H1 (cell line): Measurements from ENCODE around the gene MCF2L2. TPM values are rescaled to one million over a fixed set of nuclear protein-coding genes. Genes with fewer than 3 reads are reported as not detected.

Experiments
- CTCF ChIA-PET: fragments of 300-600 bp; sonication (Branson Sonifier 250); formaldehyde crosslinking; loops from one replicate; lab custom pipeline; 2021; ENCODE audit not compliant: partially characterized antibody; lab: Charles Lee
- POLR2A ChIA-PET: fragments of 300-600 bp; sonication (Branson Sonifier 250); formaldehyde crosslinking; loops from one replicate; lab custom pipeline; 2021; ENCODE audit warnings: inconsistent platforms; ENCODE audit not compliant: partially characterized antibody; lab: Charles Lee
- DNase-seq, 2 experiments: peaks; one replicate each; pipeline versions ENCODE4 v3.0.0 to v3.0.0-alpha.2; 2010 to 2022; ENCODE audit warnings: low spot score in 2 of 2, low read depth in 1 of 2, mixed read lengths in 1 of 2
- FAIRE-seq: peaks from 2 replicates; lab custom pipeline; 2011; peaks lifted over from hg19 to GRCh38; lab: Jason Lieb, UNC
- H2AFZ ChIP-seq: 2 replicates; pipeline ENCODE4 v1.8.1; 2012; ENCODE audit warnings: low read length, inconsistent platforms
- H2AK5ac ChIP-seq: 2 replicates; pipeline ENCODE4 v1.6.1; 2013; ENCODE audit warnings: low read depth, low read length
- H2BK120ac ChIP-seq: replicated peaks from 2 replicates; pipeline ENCODE3; 2013; ENCODE audit warnings: low read depth, low read length, inconsistent platforms
- H2BK12ac ChIP-seq: 2 replicates; pipeline ENCODE4 v1.6.1; 2013; ENCODE audit warnings: low read depth, low read length
- H2BK15ac ChIP-seq: 2 replicates; pipeline ENCODE4 v1.6.1; 2013; ENCODE audit warnings: low read length
- H2BK20ac ChIP-seq: 2 replicates; pipeline ENCODE4 v1.6.1; 2013; ENCODE audit warnings: low read length
- H2BK5ac ChIP-seq: 2 replicates; pipeline ENCODE4 v1.6.1; 2013; ENCODE audit warnings: low read depth, low read length
- H3K14ac ChIP-seq: 2 replicates; pipeline ENCODE4 v1.6.1; 2013; ENCODE audit warnings: inconsistent platforms; ENCODE audit not compliant: insufficient read length
- H3K18ac ChIP-seq: 2 replicates; pipeline ENCODE4 v1.6.1; 2013; ENCODE audit warnings: low read length; ENCODE audit errors: extremely low read depth
- H3K23ac ChIP-seq: 2 replicates; pipeline ENCODE4 v1.6.1; 2013; ENCODE audit warnings: inconsistent platforms; ENCODE audit not compliant: insufficient read length
- H3K23me2 ChIP-seq: 2 replicates; pipeline ENCODE4 v1.6.1; 2013; ENCODE audit warnings: low read depth, low read length
- H3K27ac ChIP-seq: 2 replicates; pipeline ENCODE4 v1.6.1; 2011; ENCODE audit warnings: low read depth, low read length, inconsistent platforms
- H3K27me3 ChIP-seq, 4 experiments: replicated peaks in 1 of 4; 1 replicate in 1 of 4; 2 replicates in 3 of 4; pipeline versions ENCODE4 v1.6.1 to v1.8.1; 2011 to 2013; ENCODE audit warnings: low read length in 3 of 4, mild to moderate bottlenecking in 3 of 4, inconsistent platforms in 2 of 4, mixed read lengths in 2 of 4, moderate library complexity in 1 of 4; ENCODE audit not compliant: control insufficient read depth in 3 of 4, insufficient read depth in 3 of 4; ENCODE audit errors: extremely low read depth in 1 of 4
- H3K36me3 ChIP-seq, 4 experiments: 2 replicates each; pipeline versions ENCODE4 v1.6.1 to v1.8.1; 2011 to 2013; ENCODE audit warnings: mild to moderate bottlenecking in 4 of 4, low read length in 3 of 4, moderate library complexity in 2 of 4, control low read depth in 1 of 4, inconsistent platforms in 1 of 4; ENCODE audit not compliant: insufficient read depth in 4 of 4, control insufficient read depth in 2 of 4
- H3K4ac ChIP-seq: replicated peaks from 2 replicates; pipeline ENCODE3; 2013; ENCODE audit warnings: low read length, low read depth, mixed read lengths, inconsistent platforms; ENCODE audit not compliant: insufficient read length
- H3K4me1 ChIP-seq, 4 experiments: replicated peaks in 1 of 4; 1 replicate in 1 of 4; 2 replicates in 3 of 4; pipeline versions ENCODE4 v1.6.1 to v1.8.1; 2011 to 2013; ENCODE audit warnings: low read length in 3 of 4, inconsistent platforms in 2 of 4, mixed read lengths in 1 of 4; ENCODE audit not compliant: insufficient read depth in 4 of 4, control insufficient read depth in 3 of 4
- H3K4me2 ChIP-seq, 2 experiments: 2 replicates each; pipeline versions ENCODE4 v1.6.1 to v1.8.1; 2011 to 2013; ENCODE audit warnings: low read depth in 2 of 2, low read length in 2 of 2, control low read depth in 1 of 2, inconsistent platforms in 1 of 2, mild to moderate bottlenecking in 1 of 2; ENCODE audit not compliant: insufficient read depth in 1 of 2
- H3K4me3 ChIP-seq, 4 experiments: fragments of 200-600, 300-600 bp in 1 of 4; sonication (generic), shearing (Covaris generic), sonication (Bioruptor Twin) in 1 of 4; 2 replicates each; pipeline versions ENCODE4 v1.5.1 to v1.8.1; 2011 to 2016; ENCODE audit warnings: low read length in 4 of 4, low read depth in 3 of 4, control low read depth in 2 of 4, inconsistent platforms in 2 of 4, mild to moderate bottlenecking in 2 of 4, mixed read lengths in 1 of 4, moderate library complexity in 1 of 4; ENCODE audit not compliant: insufficient read depth in 2 of 4; ENCODE audit errors: extremely low read depth in 1 of 4
- H3K56ac ChIP-seq: replicated peaks from 2 replicates; pipeline ENCODE3; 2013; ENCODE audit warnings: low read depth, mild to moderate bottlenecking, mixed read lengths, low read length, inconsistent platforms; ENCODE audit not compliant: insufficient read length
- H3K79me1 ChIP-seq: 2 replicates; pipeline ENCODE4 v1.6.1; 2013; ENCODE audit warnings: low read depth, low read length, control low read depth
- H3K79me2 ChIP-seq, 2 experiments: 2 replicates each; pipeline versions ENCODE4 v1.6.1 to v1.8.1; 2012 to 2013; ENCODE audit warnings: low read length in 2 of 2, mild to moderate bottlenecking in 2 of 2, inconsistent platforms in 1 of 2; ENCODE audit not compliant: insufficient read depth in 2 of 2, control insufficient read depth in 1 of 2
- H3K9ac ChIP-seq, 4 experiments: replicated peaks in 1 of 4; 1 replicate in 1 of 4; 2 replicates in 3 of 4; pipeline versions ENCODE4 v1.6.1 to v1.8.1; 2011 to 2013; ENCODE audit warnings: low read depth in 3 of 4, low read length in 3 of 4, control low read depth in 2 of 4, mild to moderate bottlenecking in 2 of 4, moderate library complexity in 2 of 4, inconsistent platforms in 1 of 4; ENCODE audit errors: extremely low read depth in 1 of 4
- H3K9me3 ChIP-seq, 2 experiments: 2 replicates each; pipeline versions ENCODE4 v1.6.1 to v1.8.1; 2012 to 2013; ENCODE audit warnings: mild to moderate bottlenecking in 2 of 2, moderate library complexity in 2 of 2, control low read depth in 1 of 2, inconsistent platforms in 1 of 2, low read depth in 1 of 2, low read length in 1 of 2, mixed read lengths in 1 of 2; ENCODE audit not compliant: insufficient read depth in 2 of 2
- H4K20me1 ChIP-seq, 2 experiments: replicated peaks in 1 of 2; 2 replicates each; pipeline versions ENCODE3 to v1.8.1; 2011 to 2013; ENCODE audit warnings: inconsistent platforms in 2 of 2, low read length in 2 of 2, mild to moderate bottlenecking in 1 of 2; ENCODE audit not compliant: insufficient read depth in 2 of 2, control insufficient read depth in 1 of 2
- H4K5ac ChIP-seq: 2 replicates; pipeline ENCODE4 v1.6.1; 2013; ENCODE audit warnings: low read length, low read depth, mixed read lengths, inconsistent platforms; ENCODE audit not compliant: insufficient read length
- H4K8ac ChIP-seq: 2 replicates; pipeline ENCODE4 v1.8.0; 2013; ENCODE audit warnings: mild to moderate bottlenecking, moderate library complexity, low read length, inconsistent platforms; ENCODE audit not compliant: insufficient read depth; ENCODE audit errors: extremely low read depth
- H4K91ac ChIP-seq: replicated peaks from 2 replicates; pipeline ENCODE3; 2013; ENCODE audit warnings: low read length, mixed read lengths, inconsistent platforms; ENCODE audit not compliant: insufficient read length
- BCL11A ChIP-seq, 2 experiments: IDR thresholded peaks; one replicate each; pipeline ENCODE4 v1.6.1; 2011; ENCODE audit warnings: low read depth in 2 of 2, low read length in 2 of 2, mild to moderate bottlenecking in 2 of 2
- KDM1A ChIP-seq: fragments of 200-600, 300-600 bp; sonication (generic); IDR thresholded peaks from 2 replicates; pipeline ENCODE4 v1.7.1; 2016; ENCODE audit warnings: mild to moderate bottlenecking, low read length, borderline replicate concordance
- NRF1 ChIP-seq: IDR thresholded peaks from 2 replicates; pipeline ENCODE4 v1.6.1; 2011; ENCODE audit warnings: mild to moderate bottlenecking, low read depth, low read length, improper control_type of control experiment
- PHF8 ChIP-seq: fragments of 200-600 bp; sonication (generic); conservative IDR thresholded peaks from 2 replicates; pipeline ENCODE4 v1.7.1; 2012; ENCODE audit warnings: low read depth, mild to moderate bottlenecking, inconsistent platforms, low read length, moderate library complexity
- TCF12 ChIP-seq: IDR thresholded peaks from 2 replicates; pipeline ENCODE4 v1.6.1; 2011; ENCODE audit warnings: low read depth, mild to moderate bottlenecking, low read length
- WGBS, 2 experiments: shearing (Covaris generic) in 1 of 2; methylation state at CpG; one replicate each; pipeline versions ENCODE4 v1.1.6 to v1.1.7; 2013 to 2015; ENCODE audit warnings: low lambda C conversion rate in 2 of 2, mixed read lengths in 2 of 2, inconsistent platforms in 1 of 2, low coverage in 1 of 2, missing lambda C conversion rate in 1 of 2; ENCODE audit not compliant: insufficient replicate concordance in 2 of 2, insufficient coverage in 1 of 2, insufficient read length in 1 of 2; ENCODE audit errors: extremely low coverage in 1 of 2, missing lambda C conversion rate in 1 of 2; 5-methylcytosine and 5-hydroxymethylcytosine counted together
- polyA plus RNA-seq, 7 experiments: library from polyadenylated mRNA; depleted of rRNA in 3 of 7; stranded (reverse) in 5 of 7; unstranded in 2 of 7; fragments of >200 nt in 5 of 7; fragments of 200-250 nt in 2 of 7; gene quantifications; 1 replicate in 5 of 7; 2 replicates in 1 of 7; 4 replicates in 1 of 7; pipeline versions ENCODE4 v1.2.1 to v1.2.3, GENCODE V29; 2011 to 2013; ENCODE audit warnings: missing spikeins in 2 of 7, mixed read lengths in 2 of 7
- total RNA-seq: library from RNA; stranded (reverse); fragmentation: NEBNext Ultra II Directional; extraction: Animal tissue kit (Norgen Biotek cat#: 25700); gene quantifications from 2 replicates; pipeline ENCODE4 v1.2.1, GENCODE V29; 2021

Gene MCF2L2
- total and polyA plus RNA-seq, 2 of the 8 experiments (the other 6 are each of a cell fraction or from before 2014, with no cell fraction given): 4.1 to 13.7 TPM

GRCh38 chr3:183252118-183252782 is 176.2 kb downstream of the MCF2L2 start:
- no peak for FAIRE-seq
- POLR2A ChIA-PET: interaction anchor here (0.6 to 5.4 kb wide), 2 partner anchors 13 to 21 kb away, joined by 3 to 25 read pairs; no protein-coding TSS in a partner anchor
- H3K18ac ChIP-seq: no peak overlapping the region

More at GRCh38 chr3:183252118-183252782, 176.2 kb downstream of the MCF2L2 start:
- H3K14ac ChIP-seq: no peak overlapping the region
- H3K36me3 ChIP-seq: 0 out of 8 replicates have a peak, but pooled peaks cover 0 to 2% (median 0%) of the 10 kb centered on the region in 4 experiments
- H2BK120ac ChIP-seq: no peak overlapping the region
- H2BK5ac ChIP-seq: no peak overlapping the region
- H3K27me3 ChIP-seq: peaks cover 3 to 25% (median 17%) of the 10 kb centered on the region in 4 experiments
- WGBS, 2 experiments: 88% methylated on average over 5 of the region's 5 CpGs; no CpG with 5 or more reads in 1 of the 2 experiments
- no peak overlapping the region for H4K5ac ChIP-seq
- H3K56ac ChIP-seq: no peak overlapping the region
- no peak overlapping the region for H3K4ac ChIP-seq
- H2BK12ac ChIP-seq: no peak overlapping the region
- H3K27ac ChIP-seq: no peak overlapping the region
- H3K23ac ChIP-seq: no peak overlapping the region
- H2BK20ac ChIP-seq: no peak overlapping the region
- peaks cover 0 to 7% of the 10 kb centered on the region in 2 experiments; a peak in 1 of 4 replicates for H3K79me2 ChIP-seq
- TF ChIP-seq PHF8: no peak
- peak; percentile 54; the same call in 1 of the 2 replicates for TF ChIP-seq KDM1A
- TF ChIP-seq BCL11A (IDR thresholded peaks at IDR 0.05; ENCODE audit: low read depth in 2 of 2, low read length in 2 of 2): no peak
- no peak for TF ChIP-seq TCF12
- TF ChIP-seq NRF1: no peak
- H3K4me3 ChIP-seq: peak overlapping the region in 3 of 4 experiments; percentile 78 to 84 (median 81); a peak in 4 of 8 replicates
- H3K4me1 ChIP-seq: peaks cover 0 to 20% (median 11%) of the 10 kb centered on the region in 4 experiments; a peak in 6 of 7 replicates
- CTCF ChIA-PET: interaction anchor here (0.9 to 1.4 kb wide), 4 partner anchors 35 to 132 kb away, joined by 4 read pairs; no protein-coding TSS in a partner anchor
- no peaks in the 10 kb centered on the region for H3K79me1 ChIP-seq
- no peak overlapping the region for H3K9ac ChIP-seq
- peaks cover 13% of the 10 kb centered on the region for H3K23me2 ChIP-seq
- H2BK15ac ChIP-seq: no peak overlapping the region
- H2AK5ac ChIP-seq: no peak overlapping the region
- no peak overlapping the region for H4K91ac ChIP-seq
- H4K8ac ChIP-seq: no peak overlapping the region
- no peak for DNase-seq
- H3K9me3 ChIP-seq: no peaks in the 10 kb centered on the region
- H2AFZ ChIP-seq: no peak overlapping the region
- no peaks in the 10 kb centered on the region for H4K20me1 ChIP-seq
- H3K4me2 ChIP-seq: peak overlapping the region; percentile 88 to 93; a peak in 2 of 4 replicates
